HG03432 (cell line): ENCODE measurements around the gene PDE6H.
A peak's percentile ranks its signal among the peaks of the same experiment; 100 is the strongest.

Experiments
- ATAC-seq: cut with Tn5 transposase; IDR thresholded peaks from one replicate; pipeline ENCODE4 v1.9.1; 2021; ENCODE audit warnings: mild to moderate bottlenecking, moderate library complexity; ENCODE audit not compliant: unreplicated experiment

PDE6H gene

GRCh38 chr12:14950982-14951746 is 21.7 kb upstream of the PDE6H start:
- ATAC-seq: no peak

GRCh38 chr12:14951851-14952250 is 21.0 kb upstream of the PDE6H start:
- no peak for ATAC-seq

DNA sequence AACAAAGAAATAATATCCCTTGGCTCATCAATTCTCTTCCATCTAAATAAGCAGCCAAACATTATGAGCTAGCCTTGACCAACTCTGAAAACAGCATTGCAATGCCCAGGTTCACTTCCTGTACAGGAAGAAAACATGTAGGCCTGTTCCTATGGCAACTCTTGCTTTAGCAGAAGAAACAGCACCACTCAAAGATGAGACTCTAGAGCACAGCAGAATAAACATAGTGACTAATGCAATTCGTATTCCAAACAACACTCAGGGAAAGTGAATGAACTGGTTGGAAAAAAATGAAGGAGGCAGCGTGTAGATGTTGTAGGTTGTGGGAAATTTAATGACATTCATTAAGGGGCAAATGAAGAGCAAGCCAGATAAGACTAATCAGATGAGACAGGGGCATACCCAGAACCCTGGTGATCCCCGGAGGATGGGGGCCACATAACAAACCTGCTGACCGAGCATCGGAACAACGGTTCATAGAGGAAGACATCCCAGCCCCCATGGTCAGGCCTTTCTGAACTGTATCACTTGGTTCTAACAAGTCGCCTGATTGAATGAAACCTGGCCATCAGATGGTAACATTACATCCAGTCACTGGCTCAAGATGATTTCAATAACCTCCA is 20.4 kb upstream of the PDE6H start:
- ATAC-seq: peak; percentile 60

GRCh38 chr12:14953752-14954151 is 19.1 kb upstream of the PDE6H start:
- ATAC-seq: no peak

DNA sequence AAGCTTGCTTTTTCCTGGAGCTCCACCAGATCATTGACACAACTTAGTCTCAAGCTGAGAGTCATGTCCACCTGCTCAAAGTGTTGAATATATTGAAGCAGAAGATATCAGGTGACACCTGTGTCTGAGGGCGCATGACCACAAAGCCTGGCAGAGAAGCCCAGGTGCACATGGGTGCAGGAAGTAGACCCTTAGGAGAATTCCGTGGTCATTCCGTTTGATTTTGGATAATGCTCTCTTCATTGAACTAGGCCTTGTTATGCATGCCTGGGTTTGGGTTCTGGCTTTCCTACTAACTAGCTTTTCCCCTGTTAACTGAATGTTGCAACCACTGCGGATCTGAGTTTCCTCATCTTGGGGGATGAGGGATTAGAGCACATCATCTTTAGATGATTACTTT is 18.6 kb upstream of the PDE6H start:
- no peak for ATAC-seq

DNA sequence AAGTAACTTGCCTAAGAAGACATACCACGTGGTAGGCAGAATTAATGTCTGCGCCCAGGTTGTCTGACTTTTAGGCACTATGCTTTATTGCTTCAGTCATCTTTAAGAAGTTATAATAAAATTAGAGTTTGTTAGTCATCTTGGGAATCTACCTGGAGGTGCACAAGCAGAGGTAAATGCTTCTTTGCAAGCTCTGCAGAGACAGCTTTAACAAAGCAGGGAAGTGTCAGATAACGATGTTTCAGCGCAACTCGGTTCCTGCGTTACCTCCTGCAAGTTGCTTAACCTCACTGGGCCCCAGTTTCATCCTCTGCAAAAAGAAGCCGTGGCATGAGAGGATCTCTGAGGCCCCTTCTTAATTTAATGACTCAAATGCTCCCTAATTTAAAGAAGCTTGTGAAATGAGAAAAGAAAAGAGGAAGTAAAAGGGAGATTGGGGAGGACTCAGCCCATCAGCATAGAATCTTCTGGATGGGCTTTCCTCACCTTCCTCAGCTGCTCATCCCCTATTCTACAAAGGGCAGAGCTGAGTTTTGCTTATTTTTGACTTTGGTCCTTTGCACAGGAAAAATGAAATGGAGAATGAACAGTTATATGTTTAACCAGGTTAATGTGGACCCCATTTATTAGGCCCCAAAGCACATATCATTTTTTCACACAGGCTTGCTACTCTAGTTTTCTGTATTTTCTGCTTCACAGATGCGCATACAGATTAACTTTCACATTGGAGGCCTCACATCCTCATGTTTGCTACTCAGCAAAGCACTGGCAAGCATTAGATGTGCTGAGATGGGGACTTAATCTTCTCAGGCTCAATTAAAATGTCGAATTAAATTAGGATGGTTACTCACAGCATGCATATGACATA is 16.6 kb upstream of the PDE6H start:
- ATAC-seq: peak; percentile 51

- ATAC-seq: no peak
Measured at GRCh38 chr12:14956905-14957304, 15.9 kb upstream of the PDE6H start.

GRCh38 chr12:14957551-14958168 is 15.2 kb upstream of the PDE6H start:
- no peak for ATAC-seq

DNA sequence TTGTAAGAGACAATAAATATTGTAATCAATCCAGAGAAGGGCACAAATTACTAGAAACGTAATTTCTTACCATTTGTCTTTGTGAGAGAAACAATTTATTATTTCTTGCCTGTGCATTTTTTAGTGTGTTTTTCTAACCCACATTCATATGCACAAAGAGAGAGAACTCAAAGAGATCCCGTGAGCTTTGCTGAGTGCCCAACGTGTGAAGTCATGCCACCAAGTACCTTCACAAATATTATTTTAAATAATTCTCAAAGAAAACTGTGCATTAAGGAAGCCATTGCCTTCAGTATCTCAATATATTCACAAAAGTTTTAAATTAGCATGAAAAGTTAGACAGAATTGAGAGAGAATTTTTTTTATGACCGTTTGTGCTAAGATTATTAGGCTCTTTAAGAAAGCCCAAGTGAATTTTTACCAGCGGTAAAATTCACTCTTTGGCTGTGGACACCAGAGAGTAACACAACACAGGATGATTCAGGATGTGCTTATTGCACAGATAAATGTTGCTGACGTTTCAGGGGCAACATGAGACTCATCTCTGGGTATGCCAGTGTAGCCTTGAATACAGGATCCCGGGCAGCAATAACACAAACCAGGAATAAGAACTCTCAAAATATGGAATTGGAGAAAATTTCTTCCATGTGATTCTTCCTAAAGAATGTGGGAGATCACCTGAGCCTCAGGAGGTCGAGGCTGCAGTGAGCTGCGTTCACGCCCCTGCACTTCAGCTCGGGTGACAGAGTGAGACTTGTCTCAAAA is 14.3 kb upstream of the PDE6H start:
- no peak for ATAC-seq

GRCh38 chr12:14959126-14959440 is 13.8 kb upstream of the PDE6H start:
- no peak for ATAC-seq

DNA sequence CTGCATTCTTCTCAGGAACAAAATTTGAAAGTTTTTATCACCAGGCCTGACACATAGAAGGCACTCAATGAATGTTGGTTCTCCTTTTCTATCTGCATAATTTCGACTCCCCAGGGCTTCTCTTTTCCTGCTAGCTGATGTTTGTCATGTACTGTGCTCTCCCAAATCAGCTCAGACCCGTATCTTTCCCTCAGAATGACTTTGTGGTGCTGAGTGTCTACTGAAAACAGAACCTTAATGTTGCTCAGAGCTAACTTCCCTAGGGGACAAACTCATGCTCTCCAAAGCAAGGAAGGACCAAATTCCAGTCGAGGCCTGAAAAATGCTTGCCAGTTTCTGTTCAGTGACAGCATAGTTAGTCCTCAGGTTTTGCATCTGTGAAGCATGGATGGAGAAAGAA is 13.4 kb upstream of the PDE6H start:
- no peak for ATAC-seq

DNA sequence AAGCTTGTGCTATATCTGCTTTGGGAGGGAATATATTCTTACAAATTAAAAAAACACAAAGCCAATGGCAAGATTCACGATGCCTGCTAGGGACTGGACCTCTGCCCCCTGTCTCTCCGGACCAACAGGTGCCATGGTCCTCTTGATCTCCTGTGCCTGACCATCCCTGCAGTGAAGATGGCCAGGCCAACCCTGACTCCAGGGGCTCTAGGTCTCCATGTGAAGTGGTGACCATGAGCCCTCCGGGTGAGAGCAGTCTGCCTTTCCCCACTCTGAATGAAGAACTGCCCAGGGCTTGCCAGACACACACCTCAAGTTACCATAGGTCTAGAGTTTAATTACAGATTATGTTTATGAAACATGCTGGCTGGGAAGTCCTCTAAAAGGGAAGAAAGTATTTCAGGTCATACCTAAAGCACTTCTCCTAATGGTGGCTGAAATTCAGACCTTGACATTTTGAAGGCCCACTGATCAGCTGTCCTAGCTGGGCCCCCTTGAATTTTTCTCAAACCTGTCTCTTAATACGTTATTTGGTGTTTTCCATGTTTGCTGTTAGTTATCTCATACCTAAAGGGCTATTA is 12.8 kb upstream of the PDE6H start:
- ATAC-seq: no peak

DNA sequence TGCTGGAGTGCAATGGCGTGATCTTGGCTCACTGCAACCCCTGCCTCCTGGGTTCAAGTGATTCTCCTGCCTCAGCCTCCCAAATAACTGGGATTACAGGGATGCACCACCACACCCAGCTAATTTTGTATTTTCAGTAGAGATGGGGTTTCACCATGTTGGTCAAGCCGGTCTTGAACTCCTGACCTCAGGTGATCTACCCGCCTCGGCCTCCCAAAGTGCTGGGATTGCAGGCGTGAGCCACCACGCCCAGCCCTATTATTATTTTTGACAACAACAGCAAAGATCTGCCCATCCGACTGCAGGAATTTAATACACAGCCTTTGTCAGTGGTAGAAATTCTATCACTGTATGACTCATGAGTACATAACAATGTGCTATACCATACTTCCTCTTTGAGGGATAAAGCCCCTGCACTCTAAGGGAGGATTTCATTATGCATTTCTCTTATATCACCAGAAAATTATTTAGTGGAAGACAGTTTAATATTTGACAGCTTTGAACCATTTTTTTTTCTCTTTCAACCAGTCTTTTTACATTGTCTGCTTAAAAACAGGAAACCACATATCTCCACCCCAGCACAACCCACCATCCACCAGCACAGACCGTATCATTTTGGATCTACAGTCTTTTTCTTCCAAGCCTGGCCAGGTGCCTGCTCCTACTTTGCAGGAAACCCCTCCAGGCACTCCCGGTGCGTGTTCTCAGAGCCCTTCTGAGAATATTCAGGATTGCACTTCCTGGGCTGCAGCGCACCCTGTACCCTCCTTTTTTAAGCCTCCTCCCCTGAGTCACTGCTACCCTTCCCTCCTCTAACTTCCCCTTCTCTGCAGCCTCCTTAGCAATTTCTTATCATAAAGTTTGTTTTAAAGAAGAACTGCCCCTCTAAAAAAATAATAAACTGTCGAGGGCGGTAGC is 12.0 kb upstream of the PDE6H start:
- peak; percentile 43 for ATAC-seq

- peak; percentile 71 for ATAC-seq
Measured at GRCh38 chr12:14961466-14962152, 11.2 kb upstream of the PDE6H start, which contains the start of gene ARHGDIB. TSS of gene ARHGDIB (minus strand) at chr12:14961601. CDS start at chr12:14950712, 10,889 bp downstream.

- ATAC-seq: no peak
Measured at GRCh38 chr12:14962153-14962539, 10.7 kb upstream of the PDE6H start.

- ATAC-seq: no peak
Measured at GRCh38 chr12:14962797-14963196, 10.0 kb upstream of the PDE6H start.

DNA sequence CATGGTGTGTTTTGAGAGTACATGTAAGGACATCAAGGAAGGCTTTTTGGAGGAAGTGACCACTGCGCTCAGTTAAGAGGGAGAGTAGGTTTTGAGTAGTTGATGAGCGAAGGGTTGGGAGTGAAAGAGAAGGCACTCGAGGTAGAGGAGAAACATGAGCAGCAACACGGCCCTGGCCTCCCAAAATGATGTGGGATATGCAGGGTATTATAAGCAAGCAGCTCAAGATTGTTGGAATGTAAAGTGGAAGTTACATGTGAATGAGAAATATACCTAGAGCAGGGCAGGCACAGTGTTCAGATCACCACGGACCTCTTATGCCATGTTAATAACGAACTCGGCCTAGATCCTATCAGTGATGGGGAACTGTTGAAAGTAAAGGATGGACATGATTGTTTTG is 9.3 kb upstream of the PDE6H start:
- no peak for ATAC-seq

GRCh38 chr12:14964406-14964805 is 8.4 kb upstream of the PDE6H start:
- ATAC-seq: no peak

DNA sequence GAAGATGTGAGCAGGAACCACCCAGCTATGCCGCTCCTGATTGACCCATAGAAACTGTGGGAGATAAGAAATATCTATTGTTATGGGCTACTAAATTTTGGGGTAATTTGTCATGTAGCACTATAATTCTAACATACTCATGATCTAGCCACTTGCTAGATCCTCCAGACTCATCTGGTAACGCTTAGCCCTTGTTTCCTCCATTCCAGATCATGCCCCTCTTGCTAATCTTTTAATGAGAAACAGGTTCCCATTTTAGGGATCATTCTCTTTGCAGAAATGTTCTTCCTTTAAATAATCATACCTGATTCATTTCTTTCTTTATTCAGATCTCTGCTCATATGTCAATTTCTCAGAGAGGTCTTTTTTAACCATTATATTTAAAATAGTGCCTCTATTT is 7.6 kb upstream of the PDE6H start:
- no peak for ATAC-seq
